Body of pancreas (tissue), 4 donors: ENCODE data around the gene ACACB. TPM values are rescaled to one million over a fixed set of nuclear protein-coding genes. Genes with fewer than 3 reads are reported as not detected.
"Not testable (repeated sequence)": the region's sequence is repeated elsewhere in the genome, so short reads cannot be mapped to it uniquely, and the experiment has no call there.

ENCODE experiments used
- ATAC-seq: fragments of 150-250 bp; one replicate; pipeline ENCODE4 v1.9.1; 2016
- DNase-seq, 4 donors: peaks; one replicate each; pipeline ENCODE4 v3.0.0-alpha.2; 2019
- H3K27ac ChIP-seq, 4 donors: fragments of 200-600 bp; sonication (generic); 1 replicate in 3 of 4; 2 replicates in 1 of 4; pipeline versions ENCODE4 v1.5.1 to v1.6.1; 2016 to 2019; ENCODE audit warnings: mild to moderate bottlenecking in 1 of 4, mixed read lengths in 1 of 4, moderate library complexity in 1 of 4
- H3K27me3 ChIP-seq, 2 donors: fragments of 200-600 bp; sonication (generic); one replicate each; pipeline ENCODE4 v1.6.0; 2016; ENCODE audit warnings: mild to moderate bottlenecking in 1 of 2
- H3K36me3 ChIP-seq, 2 donors: fragments of 200-600 bp; sonication (generic); replicated peaks in 1 of 2; 2 replicates each; pipeline ENCODE4 v1.5.1; 2016; ENCODE audit warnings: low read depth in 2 of 2; ENCODE audit not compliant: insufficient read depth in 1 of 2
- H3K4me1 ChIP-seq: fragments of 200-600 bp; sonication (generic); one replicate; pipeline ENCODE4 v1.6.0; 2016
- H3K4me3 ChIP-seq, 2 donors: fragments of 200-600 bp; sonication (generic); 1 replicate in 1 of 2; 2 replicates in 1 of 2; pipeline ENCODE4 v1.5.1; 2016 to 2019
- H3K9me3 ChIP-seq, 3 donors: fragments of 200-600 bp; sonication (generic); 1 replicate in 2 of 3; 2 replicates in 1 of 3; pipeline ENCODE4 v1.5.1; 2016
- CTCF ChIP-seq, 7 experiments: fragments of 450-650 bp in 4 of 7; fragments of 200-600 bp in 3 of 7; sonication (generic) in 3 of 7; IDR thresholded peaks; one replicate each; pipeline ENCODE4 v1.5.1; 2016 to 2019; ENCODE audit warnings: antibody characterized with exemption in 7 of 7
- POLR2A ChIP-seq, 3 donors: fragments of 450-650 bp; IDR thresholded peaks; one replicate each; pipeline ENCODE4 v1.6.1; 2016; ENCODE audit warnings: antibody characterized with exemption in 3 of 3, mild to moderate bottlenecking in 2 of 3
- WGBS, 2 donors: methylation state at CpG; one replicate each; pipeline ENCODE4 v1.1.5; 2017; 5-methylcytosine and 5-hydroxymethylcytosine counted together
- intact Hi-C: fragments of 100-400 bp; cut with DNase I; formaldehyde crosslinking; loops from one replicate; pipeline ENCODE4 v1.15.1; 2023
- total RNA-seq, 2 donors: library from RNA; depleted of rRNA; stranded (reverse); fragments of >200 nt; gene quantifications; one replicate each; pipeline ENCODE4 v1.1.0, GENCODE V29; 2016

Gene ACACB
- total RNA-seq, 2 donors from 2014 or later = 71.1 to 358 TPM

GRCh38 chr12:109166371-109166770 lies 50.0 kb downstream of the ACACB start:
- intact Hi-C loops = no loop called here
- Histone ChIP-seq H3K27ac (no peak overlapping the region), H3K4me1 (no peaks in the 10 kb centered on the region), H3K27me3 (no peaks in the 10 kb centered on the region), H3K4me3 (no peak overlapping the region), H3K9me3 (no peaks in the 10 kb centered on the region), H3K36me3 (peaks cover 0 to 6% of the 10 kb centered on the region in 2 donors)
- TF ChIP-seq POLR2A (IDR thresholded peaks at IDR 0.05) = no peak
- TF ChIP-seq CTCF (IDR thresholded peaks at IDR 0.05) = no peak
- ATAC-seq = no peak
- 74 to 98% methylated on average over 5 to 8 of the region's 9 CpGs for WGBS, 2 donors
- no peak for DNase-seq

GRCh38 chr12:109167781-109168180 lies 51.4 kb downstream of the ACACB start:
- peak in 2 of 4 donors; percentile 7 to 8 for DNase-seq
- H3K36me3 ChIP-seq = peaks cover 9 to 16% of the 10 kb centered on the region in 2 donors
- H3K9me3 ChIP-seq = no peaks in the 10 kb centered on the region
- WGBS, 2 donors = 89 to 90% methylated on average over 7 to 18 of the region's 18 CpGs
- H3K27ac ChIP-seq = no peak overlapping the region
- H3K27me3 ChIP-seq = no peaks in the 10 kb centered on the region
- no peak overlapping the region for H3K4me3 ChIP-seq
- intact Hi-C loops = no loop called here
- TF ChIP-seq POLR2A (IDR thresholded peaks at IDR 0.05) (no peak), CTCF (IDR thresholded peaks at IDR 0.05) (no peak)
- ATAC-seq = no peak
- no peaks in the 10 kb centered on the region for H3K4me1 ChIP-seq

- H3K4me1 ChIP-seq = no peaks in the 10 kb centered on the region
- intact Hi-C loops = no loop called here
- DNase-seq (no peak), ATAC-seq (no peak)
- H3K4me3 ChIP-seq = no peak overlapping the region
- no peak overlapping the region for H3K27ac ChIP-seq
- no peak for TF ChIP-seq POLR2A (IDR thresholded peaks at IDR 0.05)
- no peak for TF ChIP-seq CTCF (IDR thresholded peaks at IDR 0.05)
- H3K9me3 ChIP-seq = no peaks in the 10 kb centered on the region
- 76 to 79% methylated on average over 3 of the region's 3 CpGs for WGBS, 2 donors
- no peaks in the 10 kb centered on the region for H3K27me3 ChIP-seq
- peaks cover 9 to 24% of the 10 kb centered on the region in 2 donors for H3K36me3 ChIP-seq
Measured at GRCh38 chr12:109169262-109169661, 52.9 kb downstream of the ACACB start.

- DNase-seq = no peak
- no peaks in the 10 kb centered on the region for H3K4me1 ChIP-seq
- intact Hi-C loops = no loop called here
- ATAC-seq = no peak
- H3K9me3 ChIP-seq = no peaks in the 10 kb centered on the region
- no peaks in the 10 kb centered on the region for H3K27me3 ChIP-seq
- TF ChIP-seq POLR2A (IDR thresholded peaks at IDR 0.05) (no peak), CTCF (IDR thresholded peaks at IDR 0.05) (no peak)
- no peak overlapping the region for H3K27ac ChIP-seq
- WGBS, 2 donors = 48 to 69% methylated on average over 5 to 6 of the region's 6 CpGs
- peaks cover 9 to 24% of the 10 kb centered on the region in 2 donors for H3K36me3 ChIP-seq
- no peak overlapping the region for H3K4me3 ChIP-seq
Measured at GRCh38 chr12:109169686-109170085, 53.3 kb downstream of the ACACB start.

GRCh38 chr12:109170324-109170723 lies 53.9 kb downstream of the ACACB start:
- no peaks in the 10 kb centered on the region for H3K27me3 ChIP-seq
- no peak overlapping the region for H3K27ac ChIP-seq
- no peak overlapping the region for H3K4me3 ChIP-seq
- no peaks in the 10 kb centered on the region for H3K4me1 ChIP-seq
- intact Hi-C loops = no loop called here
- TF ChIP-seq POLR2A (IDR thresholded peaks at IDR 0.05) (no peak), CTCF (IDR thresholded peaks at IDR 0.05) (no peak)
- ATAC-seq (no peak), DNase-seq (no peak)
- H3K36me3 ChIP-seq = peaks cover 9 to 24% of the 10 kb centered on the region in 2 donors
- 77 to 87% methylated on average over 7 of the region's 7 CpGs for WGBS, 2 donors
- H3K9me3 ChIP-seq = no peaks in the 10 kb centered on the region

GRCh38 chr12:109172787-109173186 lies 56.4 kb downstream of the ACACB start:
- H3K4me1 ChIP-seq, H3K27ac ChIP-seq, H3K27me3 ChIP-seq, intact Hi-C loops, H3K9me3 ChIP-seq, H3K4me3 ChIP-seq, DNase-seq, ATAC-seq: not testable (repeated sequence)
- H3K36me3 ChIP-seq = peaks cover 9 to 23% of the 10 kb centered on the region in 2 donors
- 92 to 95% methylated on average over 6 of the region's 6 CpGs for WGBS, 2 donors
